ENCODE measurements around the gene TFAP2E.

GRCh38 chr1:35611655-35612054 lies 38.5 kb downstream of the TFAP2E start:
- TF ChIP-seq, protein P1, sequence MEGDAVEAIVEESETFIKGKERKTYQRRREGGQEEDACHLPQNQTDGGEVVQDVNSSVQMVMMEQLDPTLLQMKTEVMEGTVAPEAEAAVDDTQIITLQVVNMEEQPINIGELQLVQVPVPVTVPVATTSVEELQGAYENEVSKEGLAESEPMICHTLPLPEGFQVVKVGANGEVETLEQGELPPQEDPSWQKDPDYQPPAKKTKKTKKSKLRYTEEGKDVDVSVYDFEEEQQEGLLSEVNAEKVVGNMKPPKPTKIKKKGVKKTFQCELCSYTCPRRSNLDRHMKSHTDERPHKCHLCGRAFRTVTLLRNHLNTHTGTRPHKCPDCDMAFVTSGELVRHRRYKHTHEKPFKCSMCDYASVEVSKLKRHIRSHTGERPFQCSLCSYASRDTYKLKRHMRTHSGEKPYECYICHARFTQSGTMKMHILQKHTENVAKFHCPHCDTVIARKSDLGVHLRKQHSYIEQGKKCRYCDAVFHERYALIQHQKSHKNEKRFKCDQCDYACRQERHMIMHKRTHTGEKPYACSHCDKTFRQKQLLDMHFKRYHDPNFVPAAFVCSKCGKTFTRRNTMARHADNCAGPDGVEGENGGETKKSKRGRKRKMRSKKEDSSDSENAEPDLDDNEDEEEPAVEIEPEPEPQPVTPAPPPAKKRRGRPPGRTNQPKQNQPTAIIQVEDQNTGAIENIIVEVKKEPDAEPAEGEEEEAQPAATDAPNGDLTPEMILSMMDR (conservative IDR thresholded peaks at IDR 0.05; ENCODE audit: low read depth, low read length) = no peak
- TF ChIP-seq EZH2 (IDR thresholded peaks at IDR 0.05; ENCODE audit: low read length, unreplicated experiment) = no peak

Data from PC-3 (cell line).